Trophoblast cell (in vitro differentiated cells and primary cell): ENCODE results near the gene PPP1R3F.

Experiments used
- DNase-seq, 2 donors: peaks; one replicate each; pipeline ENCODE4 v3.0.0-alpha.2; 2016
- H2AFZ ChIP-seq: 2 replicates; pipeline ENCODE4 v1.6.1; 2013; ENCODE audit warnings: low read length, moderate library complexity, mild to moderate bottlenecking; ENCODE audit not compliant: insufficient read depth, poor library complexity
- H2AK5ac ChIP-seq: 2 replicates; pipeline ENCODE4 v1.6.1; 2013; ENCODE audit warnings: mild to moderate bottlenecking, low read length
- H2BK120ac ChIP-seq: 2 replicates; pipeline ENCODE4 v1.6.1; 2013; ENCODE audit warnings: low read length, mild to moderate bottlenecking, moderate library complexity; ENCODE audit not compliant: insufficient read depth, poor library complexity
- H2BK12ac ChIP-seq: 2 replicates; pipeline ENCODE4 v1.6.1; 2013; ENCODE audit warnings: mild to moderate bottlenecking, low read length, moderate library complexity
- H2BK5ac ChIP-seq: 2 replicates; pipeline ENCODE4 v1.6.1; 2013; ENCODE audit warnings: low read length, low read depth, moderate library complexity, mild to moderate bottlenecking; ENCODE audit not compliant: poor library complexity
- H3K14ac ChIP-seq: 2 replicates; pipeline ENCODE4 v1.6.1; 2013; ENCODE audit warnings: mild to moderate bottlenecking, low read length
- H3K18ac ChIP-seq: 2 replicates; pipeline ENCODE4 v1.6.1; 2013; ENCODE audit warnings: mild to moderate bottlenecking, low read length
- H3K23ac ChIP-seq: 2 replicates; pipeline ENCODE4 v1.6.1; 2013; ENCODE audit warnings: low read length
- H3K27ac ChIP-seq: 2 replicates; pipeline ENCODE4 v1.5.1; 2013; ENCODE audit warnings: low read depth, mild to moderate bottlenecking, inconsistent platforms, low read length, moderate library complexity
- H3K27me3 ChIP-seq: 2 replicates; pipeline ENCODE4 v1.6.1; 2013; ENCODE audit warnings: inconsistent platforms, mild to moderate bottlenecking, low read length, moderate library complexity; ENCODE audit not compliant: insufficient read depth
- H3K36me3 ChIP-seq, 2 experiments: 1 replicate in 1 of 2; 2 replicates in 1 of 2; pipeline ENCODE4 v1.6.1; 2013; ENCODE audit warnings: low read length in 2 of 2, mild to moderate bottlenecking in 2 of 2, moderate library complexity in 1 of 2; ENCODE audit not compliant: insufficient read depth in 2 of 2, control insufficient read depth in 1 of 2
- H3K4ac ChIP-seq: 2 replicates; pipeline ENCODE4 v1.6.1; 2013; ENCODE audit warnings: low read depth, mild to moderate bottlenecking, low read length, moderate library complexity
- H3K4me1 ChIP-seq, 2 experiments: 1 replicate in 1 of 2; 2 replicates in 1 of 2; pipeline ENCODE4 v1.6.1; 2013; ENCODE audit warnings: low read length in 2 of 2, mild to moderate bottlenecking in 2 of 2, moderate library complexity in 1 of 2; ENCODE audit not compliant: insufficient read depth in 2 of 2, control insufficient read depth in 1 of 2
- H3K4me2 ChIP-seq: 2 replicates; pipeline ENCODE4 v1.6.1; 2013; ENCODE audit warnings: inconsistent platforms, mild to moderate bottlenecking, low read length, moderate library complexity
- H3K4me3 ChIP-seq: 2 replicates; pipeline ENCODE4 v1.5.1; 2013; ENCODE audit warnings: mild to moderate bottlenecking, low read depth, low read length, inconsistent platforms
- H3K79me1 ChIP-seq: one replicate; pipeline ENCODE4 v1.6.1; 2013; ENCODE audit warnings: low read length
- H3K79me2 ChIP-seq: 2 replicates; pipeline ENCODE4 v1.6.1; 2013; ENCODE audit warnings: low read length, mild to moderate bottlenecking; ENCODE audit not compliant: control insufficient read depth, insufficient read depth, poor library complexity
- H3K9ac ChIP-seq: 2 replicates; pipeline ENCODE4 v1.6.1; 2013; ENCODE audit warnings: mild to moderate bottlenecking, low read length
- H3K9me3 ChIP-seq: 2 replicates; pipeline ENCODE4 v1.6.1; 2013; ENCODE audit warnings: low read depth, mild to moderate bottlenecking, control low read depth, inconsistent platforms, low read length; ENCODE audit not compliant: insufficient read depth
- H4K12ac ChIP-seq: 2 replicates; pipeline ENCODE4 v1.6.1; 2013; ENCODE audit warnings: low read depth, mild to moderate bottlenecking, low read length, moderate library complexity
- H4K8ac ChIP-seq: 2 replicates; pipeline ENCODE4 v1.6.1; 2013; ENCODE audit warnings: low read depth, mild to moderate bottlenecking, low read length, moderate library complexity
- H4K91ac ChIP-seq: one replicate; pipeline ENCODE4 v1.6.1; 2013; ENCODE audit warnings: low read depth, mild to moderate bottlenecking, low read length, moderate library complexity
- WGBS: extraction: QIAGEN DNeasy Blood & Tissue Kit; methylation state at CpG from one replicate; pipeline ENCODE4 v1.1.7; 2013; ENCODE audit warnings: missing lambda C conversion rate; ENCODE audit not compliant: insufficient read length, insufficient coverage; ENCODE audit errors: extremely low coverage; 5-methylcytosine and 5-hydroxymethylcytosine counted together

PPP1R3F gene

GRCh38 chrX:49269010-49269766, 405 bp upstream of the PPP1R3F start:
- Histone ChIP-seq H3K4me3 (peak overlapping the region; percentile 89), H2BK5ac (peak overlapping the region; percentile 96), H3K18ac (peak overlapping the region; percentile 83), H3K4me1 (peaks cover 13 to 17% of the 10 kb centered on the region in 2 experiments), H3K27ac (peak overlapping the region; percentile 96), H3K14ac (peak overlapping the region; percentile 73), H3K27me3 (no peaks in the 10 kb centered on the region), H4K12ac (peak overlapping the region; percentile 68), H2BK12ac (no peak overlapping the region), H3K79me1 (peaks cover 14% of the 10 kb centered on the region), H3K9me3 (no peaks in the 10 kb centered on the region), H3K79me2 (peaks cover 10% of the 10 kb centered on the region), H2BK120ac (peak overlapping the region; percentile 91), H4K8ac (peak overlapping the region; percentile 97), H2AFZ (peak overlapping the region; percentile 93), H3K4me2 (peak overlapping the region; percentile 87), H4K91ac (peak overlapping the region; percentile 92), H3K23ac (no peak overlapping the region), H3K4ac (peak overlapping the region; percentile 83), H3K9ac (peak overlapping the region; percentile 92), H3K36me3 (peaks cover 0 to 2% of the 10 kb centered on the region in 2 experiments), H2AK5ac (no peak overlapping the region)
- peak; percentile 92 to 94 for DNase-seq
- WGBS, result no CpG with 5 or more reads among the region's 45 CpGs

DNA sequence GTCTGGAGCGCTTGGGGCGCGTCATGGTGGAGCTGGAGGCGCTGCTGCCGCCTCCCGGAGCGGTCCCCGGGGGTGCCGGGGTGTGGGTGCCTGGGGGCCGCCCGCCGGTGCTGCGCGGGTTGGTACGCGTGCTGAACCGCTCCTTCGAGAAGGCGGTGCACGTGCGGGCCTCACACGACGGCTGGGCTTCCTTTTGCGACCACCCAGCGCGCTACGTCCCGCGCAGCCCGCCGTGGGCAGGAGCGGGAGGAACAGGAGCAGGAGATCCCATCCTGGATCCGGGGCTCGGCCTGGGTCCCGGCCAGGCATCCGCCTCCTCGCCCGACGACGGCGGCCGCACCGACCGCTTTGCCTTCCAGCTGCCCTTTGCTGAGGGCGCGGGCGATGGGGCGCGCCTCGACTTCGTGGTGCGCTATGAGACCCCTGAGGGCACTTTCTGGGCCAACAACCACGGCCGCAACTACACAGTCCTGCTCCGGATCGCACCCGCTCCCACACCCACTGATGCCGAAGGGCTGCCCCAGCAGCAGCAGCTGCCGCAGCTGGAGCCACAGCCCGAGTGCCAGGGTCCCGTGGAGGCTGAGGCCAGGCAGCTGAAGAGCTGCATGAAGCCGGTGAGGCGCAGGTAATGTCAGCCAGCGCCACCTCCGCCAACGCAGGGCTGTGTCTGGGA, 792 bp downstream of the PPP1R3F start:
- H2BK120ac ChIP-seq, result peak overlapping the region; percentile 60
- H3K4me2 ChIP-seq, result peak overlapping the region; percentile 77
- peak overlapping the region; percentile 74 for H3K4ac ChIP-seq
- H4K8ac ChIP-seq, result peak overlapping the region; percentile 89
- peaks cover 14% of the 10 kb centered on the region for H3K79me1 ChIP-seq
- peak overlapping the region; percentile 86 for H2BK5ac ChIP-seq
- H3K9me3 ChIP-seq, result no peaks in the 10 kb centered on the region
- peak overlapping the region; percentile 96 for H3K27ac ChIP-seq
- no peak overlapping the region for H2BK12ac ChIP-seq
- peaks cover 10% of the 10 kb centered on the region for H3K79me2 ChIP-seq
- H3K4me3 ChIP-seq, result peak overlapping the region; percentile 89
- no peak for DNase-seq
- peak overlapping the region; percentile 3 for H2AFZ ChIP-seq
- H3K23ac ChIP-seq, result no peak overlapping the region
- H3K9ac ChIP-seq, result peak overlapping the region; percentile 85
- peaks cover 13 to 17% of the 10 kb centered on the region in 2 experiments for H3K4me1 ChIP-seq
- H4K91ac ChIP-seq, result peak overlapping the region; percentile 94
- no peaks in the 10 kb centered on the region for H3K27me3 ChIP-seq
- peak overlapping the region; percentile 89 for H3K18ac ChIP-seq
- peak overlapping the region; percentile 42 for H2AK5ac ChIP-seq
- H4K12ac ChIP-seq, result peak overlapping the region; percentile 88
- WGBS, result no CpG with 5 or more reads among the region's 66 CpGs
- H3K14ac ChIP-seq, result peak overlapping the region; percentile 91
- H3K36me3 ChIP-seq, result peaks cover 0 to 2% of the 10 kb centered on the region in 2 experiments

GRCh38 chrX:49271341-49271740, 1.7 kb downstream of the PPP1R3F start:
- no CpG with 5 or more reads among the region's 2 CpGs for WGBS
- peaks cover 0 to 2% of the 10 kb centered on the region in 2 experiments for H3K36me3 ChIP-seq

DNA sequence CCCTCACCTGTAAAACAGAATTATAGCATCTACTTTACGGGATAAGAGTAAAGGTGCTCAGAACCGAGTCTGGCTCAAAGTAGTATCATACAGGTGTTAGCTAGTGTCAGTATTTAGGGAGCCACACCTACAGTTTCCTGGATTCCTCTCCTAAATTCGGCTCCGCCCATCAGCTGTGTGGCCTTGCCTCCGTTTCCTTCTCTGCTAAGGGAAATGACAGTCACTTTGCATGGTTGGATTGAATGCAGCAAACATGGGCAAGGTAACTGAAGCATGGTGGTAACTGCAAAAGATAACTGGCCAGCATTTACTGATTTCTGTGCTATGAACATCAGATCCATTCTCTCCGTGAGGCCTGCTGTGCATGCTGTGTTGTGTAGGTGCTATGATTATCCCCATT, 2.8 kb downstream of the PPP1R3F start:
- Histone ChIP-seq H3K4me3 (no peak overlapping the region), H2BK120ac (no peak overlapping the region)

More at GRCh38 chrX:49271341-49271740, 1.7 kb downstream of the PPP1R3F start:
- no peak overlapping the region for H2AFZ ChIP-seq
- no peak overlapping the region for H3K23ac ChIP-seq
- peak; percentile 3 to 57 for DNase-seq
- H3K9me3 ChIP-seq, result no peaks in the 10 kb centered on the region
- no peak overlapping the region for H3K9ac ChIP-seq
- no peak overlapping the region for H4K8ac ChIP-seq
- no peak overlapping the region for H3K18ac ChIP-seq
- no peak overlapping the region for H2BK120ac ChIP-seq
- peaks cover 13 to 17% of the 10 kb centered on the region in 2 experiments for H3K4me1 ChIP-seq
- H3K27ac ChIP-seq, result no peak overlapping the region
- no peak overlapping the region for H3K4ac ChIP-seq
- H3K4me3 ChIP-seq, result no peak overlapping the region
- H4K12ac ChIP-seq, result no peak overlapping the region
- no peak overlapping the region for H2AK5ac ChIP-seq
- peaks cover 14% of the 10 kb centered on the region for H3K79me1 ChIP-seq
- no peak overlapping the region for H2BK12ac ChIP-seq
- H3K79me2 ChIP-seq, result peaks cover 10% of the 10 kb centered on the region
- peak overlapping the region; percentile 45 for H3K4me2 ChIP-seq
- no peak overlapping the region for H3K14ac ChIP-seq
- no peak overlapping the region for H4K91ac ChIP-seq
- no peak overlapping the region for H2BK5ac ChIP-seq
- H3K27me3 ChIP-seq, result no peaks in the 10 kb centered on the region

More for the DNA sequence above, 2.8 kb downstream of the PPP1R3F start:
- no peak overlapping the region for H3K14ac ChIP-seq
- H4K91ac ChIP-seq, result no peak overlapping the region
- no peaks in the 10 kb centered on the region for H3K9me3 ChIP-seq
- WGBS, result no CpG with 5 or more reads among the region's 6 CpGs
- H2BK5ac ChIP-seq, result no peak overlapping the region
- no peak for DNase-seq
- peaks cover 13 to 17% of the 10 kb centered on the region in 2 experiments for H3K4me1 ChIP-seq
- no peak overlapping the region for H3K4me2 ChIP-seq
- no peak overlapping the region for H3K9ac ChIP-seq
- no peak overlapping the region for H2AFZ ChIP-seq
- H2AK5ac ChIP-seq, result no peak overlapping the region
- no peak overlapping the region for H2BK12ac ChIP-seq
- no peaks in the 10 kb centered on the region for H3K27me3 ChIP-seq
- peaks cover 1 to 2% of the 10 kb centered on the region in 2 experiments for H3K36me3 ChIP-seq
- no peak overlapping the region for H3K18ac ChIP-seq
- H3K79me2 ChIP-seq, result peaks cover 10% of the 10 kb centered on the region
- peaks cover 14% of the 10 kb centered on the region for H3K79me1 ChIP-seq
- no peak overlapping the region for H3K4ac ChIP-seq
- no peak overlapping the region for H4K8ac ChIP-seq
- H3K23ac ChIP-seq, result no peak overlapping the region
- no peak overlapping the region for H3K27ac ChIP-seq
- no peak overlapping the region for H4K12ac ChIP-seq
